ENCODE results near the gene TMEM163.
A peak's percentile ranks its signal among the peaks of the same experiment; 100 is the strongest.

TMEM163 gene

GRCh38 chr2:134722728-134723127 is 3.9 kb upstream of the TMEM163 start:
- DNase-seq: no peak

- no peak for DNase-seq
Observed at GRCh38 chr2:134721596-134721995, 2.8 kb upstream of the TMEM163 start.

GRCh38 chr2:134718023-134718816 is 580 bp downstream of the TMEM163 start:
- no peak for DNase-seq

- DNase-seq: no peak
Observed at GRCh38 chr2:134717286-134718022, 1.3 kb downstream of the TMEM163 start.

GRCh38 chr2:134716721-134717243 is 2.0 kb downstream of the TMEM163 start:
- no peak for DNase-seq

GRCh38 chr2:134715932-134716643 is 2.7 kb downstream of the TMEM163 start:
- DNase-seq: no peak

- DNase-seq: no peak
Observed at GRCh38 chr2:134714228-134714627, 4.6 kb downstream of the TMEM163 start.

- no peak for DNase-seq
Observed at GRCh38 chr2:134713606-134714005, 5.2 kb downstream of the TMEM163 start.

GRCh38 chr2:134713176-134713575 is 5.6 kb downstream of the TMEM163 start:
- no peak for DNase-seq

GRCh38 chr2:134712736-134713135 is 6.1 kb downstream of the TMEM163 start:
- DNase-seq: no peak

GRCh38 chr2:134712299-134712698 is 6.5 kb downstream of the TMEM163 start:
- DNase-seq: no peak

GRCh38 chr2:134711692-134712091 is 7.1 kb downstream of the TMEM163 start:
- no peak for DNase-seq

GRCh38 chr2:134707330-134707676 is 11.5 kb downstream of the TMEM163 start:
- DNase-seq: no peak

GRCh38 chr2:134706587-134707329 is 12.0 kb downstream of the TMEM163 start:
- peak; percentile 10 for DNase-seq

- no peak for DNase-seq
Observed at GRCh38 chr2:134705861-134706586, 12.8 kb downstream of the TMEM163 start.

GRCh38 chr2:134704173-134704572 is 14.6 kb downstream of the TMEM163 start:
- no peak for DNase-seq

- no peak for DNase-seq
Observed at GRCh38 chr2:134703426-134703825, 15.4 kb downstream of the TMEM163 start.

- no peak for DNase-seq
Observed at GRCh38 chr2:134700730-134701129, 18.1 kb downstream of the TMEM163 start.

GRCh38 chr2:134694411-134694810 is 24.4 kb downstream of the TMEM163 start:
- DNase-seq: no peak

GRCh38 chr2:134693359-134694330 is 25.2 kb downstream of the TMEM163 start:
- DNase-seq: no peak

- no peak for DNase-seq
Observed at GRCh38 chr2:134692499-134692898, 26.3 kb downstream of the TMEM163 start.

Measured in midbrain (tissue), 1 donor.